ENCODE results near the gene ABL2.
"Not testable (repeated sequence)": the region's sequence is repeated elsewhere in the genome, so short reads cannot be mapped to it uniquely, and the experiment has no call there.

ABL2 gene

DNA sequence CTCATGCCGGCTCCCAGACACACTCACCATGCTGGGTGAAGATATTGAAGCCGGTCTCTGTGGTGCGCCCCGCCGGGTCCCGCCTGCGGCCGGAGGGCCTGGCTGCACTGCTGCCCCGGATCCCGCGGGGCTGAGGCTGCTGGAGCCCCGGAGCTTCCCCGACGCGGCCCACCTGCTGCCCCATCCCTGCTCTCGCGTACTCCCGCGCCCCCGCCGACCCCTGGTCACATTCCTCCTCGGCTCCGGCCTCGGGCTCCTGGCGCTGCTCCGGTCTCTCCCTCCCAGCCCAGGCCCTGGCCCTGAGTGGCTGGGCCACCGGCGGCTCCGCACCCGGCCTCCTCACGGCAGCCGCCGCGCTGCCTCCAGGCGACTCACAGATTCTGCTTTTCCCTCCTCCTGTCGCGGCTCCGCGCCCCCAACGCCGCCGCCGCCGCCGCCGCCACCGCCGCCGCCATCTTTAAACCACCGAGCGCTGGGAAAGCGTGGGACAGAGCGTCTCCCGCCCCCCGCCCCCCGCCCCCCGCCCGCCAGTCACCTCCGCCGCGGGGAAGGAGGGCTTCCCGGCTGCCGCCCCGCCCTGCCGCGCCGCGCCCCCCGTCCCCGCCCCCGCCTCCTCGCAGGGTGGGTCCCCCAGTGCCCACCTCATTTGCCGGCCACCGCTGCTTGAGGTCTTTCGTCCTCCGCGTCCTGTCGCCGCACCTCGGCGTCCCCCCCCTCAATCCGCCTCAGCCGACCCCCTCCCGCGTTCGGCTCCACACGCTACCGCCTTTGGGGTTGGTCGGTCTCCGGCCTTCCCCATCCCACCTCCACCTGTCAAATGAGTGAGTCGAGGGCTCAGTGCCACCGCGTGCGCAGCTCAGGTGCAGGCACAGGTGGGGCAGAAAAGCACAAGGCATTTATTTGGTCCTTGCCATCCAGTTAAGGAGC lies at the start of gene ABL2:
TSS of gene ABL2 (minus strand) at position 464 of the 927 bp plus-strand sequence. CDS start at position 184, 280 bp downstream.
- peak; percentile 26 to 43 for DNase-seq

GRCh38 chr1:179278920-179279319 lies 49.4 kb upstream of the ABL2 start:
- no peak for DNase-seq

GRCh38 chr1:179274424-179274823 lies 44.9 kb upstream of the ABL2 start:
- DNase-seq = not testable (repeated sequence)

DNA sequence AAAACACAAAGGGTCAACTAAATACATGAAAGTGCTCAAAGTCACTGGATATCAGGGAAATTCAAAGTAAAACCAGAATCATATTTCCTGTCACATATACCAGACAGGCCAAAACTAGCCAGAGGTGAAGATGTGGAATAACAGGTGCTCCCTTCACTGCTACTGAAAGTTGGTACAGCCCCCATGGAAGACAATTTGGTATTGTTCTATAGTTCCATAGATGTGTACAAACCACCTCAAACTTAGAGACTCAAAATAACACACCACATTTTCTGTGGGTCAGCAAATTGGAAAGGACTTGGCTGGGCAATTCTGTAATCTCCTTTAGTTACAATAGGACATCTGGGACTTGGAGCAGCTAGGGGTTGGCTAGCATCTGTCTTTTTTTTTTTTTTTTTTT lies 39.6 kb upstream of the ABL2 start:
- peak in 1 of 2 experiments; percentile 1 for DNase-seq

- DNase-seq = no peak
Observed at GRCh38 chr1:179264507-179264906, 35.0 kb upstream of the ABL2 start.

DNA sequence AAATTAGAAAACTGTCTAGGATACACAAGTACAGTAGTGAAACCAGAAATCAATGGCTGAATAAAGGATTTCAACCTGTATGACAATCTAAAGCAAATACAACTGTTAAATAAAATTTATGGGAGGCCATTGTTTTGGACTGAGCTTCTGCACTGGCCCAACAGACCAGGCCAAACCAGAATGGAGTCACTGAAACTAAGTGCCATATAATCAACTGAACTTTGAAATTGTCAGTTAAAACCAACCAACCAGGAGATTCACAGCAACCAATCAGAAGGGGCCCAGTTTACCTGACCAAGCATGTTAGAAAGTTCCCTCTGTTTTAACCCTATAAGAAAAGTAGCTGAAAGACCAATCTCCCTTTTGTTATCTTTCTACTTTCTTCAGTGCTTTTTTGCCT lies 33.6 kb upstream of the ABL2 start:
- no peak for DNase-seq

DNA sequence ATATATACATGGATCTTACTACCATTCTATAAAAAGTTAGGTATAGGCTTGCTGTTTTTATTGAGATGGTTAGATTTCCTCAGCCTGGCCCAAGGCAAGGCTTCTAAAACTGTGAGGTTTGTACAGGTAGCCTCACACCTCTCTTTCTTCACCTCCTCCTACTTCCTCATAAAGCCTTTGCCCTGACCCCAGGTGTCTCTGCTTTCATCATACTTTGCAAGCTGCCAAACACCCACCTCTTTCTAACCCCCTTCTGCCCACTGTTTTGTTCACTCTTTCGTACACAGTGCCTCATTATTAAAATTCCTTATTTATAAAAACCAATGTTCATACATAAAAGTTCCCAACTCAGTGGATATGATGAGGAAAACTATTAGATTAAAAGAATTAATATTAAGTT lies 32.7 kb upstream of the ABL2 start:
- DNase-seq = no peak

DNA sequence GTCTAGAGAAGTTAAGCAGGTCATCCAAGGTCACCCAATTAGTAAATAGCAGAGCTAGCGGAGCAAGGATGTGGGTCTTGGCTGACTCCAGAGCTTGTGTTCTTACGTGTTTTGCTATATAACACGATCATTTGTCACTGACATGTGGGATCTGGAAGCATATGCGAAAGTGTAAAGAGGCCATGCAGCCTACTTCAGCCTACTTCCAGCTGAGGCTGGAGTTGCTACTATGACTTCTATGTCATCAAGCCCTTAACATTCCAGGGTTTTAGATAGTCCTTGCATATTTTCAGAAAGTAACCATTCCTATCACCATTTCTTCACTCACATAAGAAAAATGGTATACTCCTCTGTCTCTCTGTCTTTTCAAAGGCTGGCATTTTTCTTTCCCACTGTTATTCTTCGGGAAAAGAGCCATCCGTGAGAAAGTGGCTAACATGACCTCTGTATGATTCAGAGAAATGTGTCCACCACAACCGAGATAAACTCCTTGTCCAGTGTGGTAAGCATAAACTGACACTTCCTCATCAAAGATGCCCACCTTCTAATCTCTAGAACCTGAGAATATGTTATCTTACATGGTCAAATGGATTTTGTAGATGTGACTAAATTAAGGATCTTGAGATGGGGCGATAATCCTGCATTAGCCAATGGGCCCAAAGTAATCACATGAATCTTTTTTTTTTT lies 24.0 kb upstream of the ABL2 start:
- DNase-seq = no peak

- DNase-seq = no peak
Observed at GRCh38 chr1:179252606-179253005, 23.1 kb upstream of the ABL2 start.

- DNase-seq = peak in 1 of 2 experiments; percentile 16
Observed at GRCh38 chr1:179251675-179252074, 22.2 kb upstream of the ABL2 start.

- no peak for DNase-seq
Observed at GRCh38 chr1:179247923-179248322, 18.4 kb upstream of the ABL2 start.

DNA sequence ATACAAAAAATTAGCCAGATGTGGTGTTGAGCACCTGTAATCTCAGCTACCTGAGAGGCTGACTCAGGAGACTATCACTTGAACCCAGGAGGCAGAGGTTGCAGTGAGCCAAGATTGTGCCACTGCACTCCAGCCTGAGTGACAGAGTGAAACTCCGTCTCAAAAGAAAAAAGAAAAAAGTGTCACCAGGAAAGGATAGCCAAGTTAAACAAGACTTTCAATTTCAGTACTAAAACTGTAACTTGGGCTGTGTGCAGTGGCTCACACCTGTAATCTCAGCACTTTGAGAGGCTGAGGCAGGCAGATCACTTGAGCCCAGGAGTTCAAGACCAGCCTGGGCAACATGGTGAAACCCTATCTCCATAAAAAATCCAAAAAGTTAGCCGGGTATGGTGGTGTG lies 15.9 kb upstream of the ABL2 start:
- not testable (repeated sequence) for DNase-seq

DNA sequence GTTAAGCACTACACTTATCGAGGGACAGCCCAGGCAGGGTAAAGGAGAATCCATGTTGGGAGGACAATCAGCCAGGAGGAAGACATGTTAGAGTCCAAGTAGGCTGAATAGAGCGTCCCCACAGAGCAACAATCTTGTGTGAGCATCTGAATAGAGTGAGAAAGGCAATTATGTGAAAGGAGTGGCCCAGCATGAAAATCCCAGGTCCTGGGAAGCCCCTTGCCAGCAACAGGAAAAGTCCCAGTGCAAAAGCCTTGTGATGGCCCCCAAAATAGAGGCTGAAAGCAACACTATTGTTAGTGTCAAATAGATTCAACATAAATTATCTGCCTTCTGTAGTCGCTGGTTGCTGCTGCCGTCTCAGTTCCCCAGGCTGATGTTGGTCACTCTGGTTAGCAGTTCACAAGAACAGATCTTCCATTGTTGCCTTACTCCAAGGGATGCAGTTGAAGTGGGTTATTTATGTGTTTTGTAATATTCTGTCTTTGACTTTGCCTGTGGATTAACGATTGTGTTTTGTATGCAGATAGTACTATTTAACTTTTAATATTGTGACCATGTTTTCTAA lies 12.1 kb upstream of the ABL2 start:
- DNase-seq = no peak

DNA sequence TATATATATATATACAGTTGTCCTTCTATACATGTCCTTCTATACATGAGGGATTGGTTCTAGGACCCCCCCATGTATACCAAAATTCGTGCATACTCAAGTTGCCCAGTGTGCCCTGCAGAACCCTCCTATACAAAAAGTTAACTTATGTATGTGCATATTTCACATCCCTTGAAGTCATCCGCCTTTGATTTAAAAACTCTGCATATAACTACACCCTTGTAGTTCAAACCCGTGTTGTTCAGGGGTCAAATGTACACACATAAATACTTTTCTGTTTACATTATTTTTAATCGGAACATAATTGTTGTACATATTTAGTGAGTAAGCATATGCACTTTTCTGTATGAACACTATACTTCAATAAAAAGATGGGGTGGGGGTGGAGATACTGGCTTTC lies 7.7 kb upstream of the ABL2 start:
- no peak for DNase-seq

DNA sequence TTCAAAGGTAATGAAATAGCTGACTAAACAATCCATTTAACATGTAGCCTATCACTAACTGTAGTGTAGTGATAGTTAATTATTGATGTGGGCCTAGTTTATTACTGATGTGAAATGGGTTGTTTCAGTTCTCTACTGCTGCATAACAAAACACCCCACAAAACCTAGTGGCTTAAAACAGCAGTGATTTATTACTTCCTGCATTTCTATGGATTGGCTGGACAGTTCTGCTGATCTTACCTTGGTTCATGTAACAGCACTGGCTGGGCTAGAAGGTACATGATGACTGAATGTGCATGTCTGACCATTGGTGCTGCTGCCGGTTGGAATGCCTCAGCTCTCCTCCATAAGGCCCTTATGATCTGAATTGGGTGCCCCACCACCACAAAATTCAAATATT lies 5.4 kb upstream of the ABL2 start:
- no peak for DNase-seq

- no peak for DNase-seq
Observed at GRCh38 chr1:179231923-179232322, 2.4 kb upstream of the ABL2 start.

DNA sequence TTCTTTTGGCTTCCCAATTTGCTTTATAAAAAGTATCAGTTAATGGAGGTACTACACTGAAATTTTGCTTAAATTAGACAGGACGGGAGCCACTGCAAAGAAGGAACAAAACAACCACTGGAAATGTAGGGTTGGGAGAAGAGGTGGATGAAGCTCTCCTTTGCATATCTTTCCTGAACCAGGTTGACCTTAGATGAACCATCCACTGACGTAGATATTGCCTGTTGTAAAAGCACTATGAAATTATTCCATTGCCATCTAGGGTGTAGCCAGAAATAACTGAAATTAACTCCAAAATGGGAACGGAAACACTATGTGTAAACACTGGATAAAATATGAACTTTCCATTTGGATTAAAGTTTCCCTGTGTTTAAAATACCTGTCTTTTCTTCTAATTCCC lies 1.2 kb upstream of the ABL2 start:
- no peak for DNase-seq

DNA sequence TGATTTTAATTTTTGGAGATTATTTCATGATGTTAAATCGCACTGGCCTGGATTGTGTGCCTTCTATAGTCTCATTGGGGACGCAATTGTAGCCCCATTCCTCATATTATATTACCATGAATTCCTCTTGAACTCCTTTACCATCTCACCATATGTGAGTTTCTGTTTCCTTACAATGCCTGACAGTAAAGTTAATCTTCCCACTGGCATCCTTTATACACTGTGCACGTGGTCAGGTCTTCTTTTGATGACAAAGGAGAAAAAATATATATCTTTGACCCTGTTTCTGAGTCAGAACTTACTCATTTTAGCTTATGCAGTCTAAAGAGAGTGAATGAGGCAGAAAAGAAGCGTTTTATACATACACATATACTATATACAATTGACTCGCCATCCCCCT lies 774 bp upstream of the ABL2 start:
- DNase-seq = peak in 1 of 2 experiments; percentile 51

DNA sequence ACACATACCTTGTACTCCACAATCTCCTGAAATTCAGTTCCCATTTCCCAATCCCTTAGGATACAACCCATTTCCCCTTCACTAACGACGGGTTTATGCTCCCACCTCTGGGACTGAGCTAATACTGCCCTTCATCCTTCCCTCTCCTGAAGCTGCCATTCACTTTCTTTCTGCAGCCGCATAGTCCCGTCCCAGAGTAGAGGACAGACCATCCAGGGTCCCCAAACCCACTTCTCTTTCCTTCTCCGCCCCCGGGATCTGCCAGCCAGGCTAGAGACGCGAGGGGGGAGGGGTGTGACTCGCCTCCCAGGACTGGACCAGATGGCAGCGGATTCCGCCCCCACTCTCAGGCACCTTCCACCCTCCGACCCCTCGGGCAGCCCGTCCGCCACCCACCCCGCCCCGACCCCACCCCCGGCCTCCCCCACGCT lies 679 bp downstream of the ABL2 start:
- DNase-seq = peak; percentile 46 to 57

- DNase-seq = no peak
Observed at GRCh38 chr1:179226738-179227137, 2.7 kb downstream of the ABL2 start.

- not testable (repeated sequence) for DNase-seq
Observed at GRCh38 chr1:179224466-179224865, 5.0 kb downstream of the ABL2 start.

DNA sequence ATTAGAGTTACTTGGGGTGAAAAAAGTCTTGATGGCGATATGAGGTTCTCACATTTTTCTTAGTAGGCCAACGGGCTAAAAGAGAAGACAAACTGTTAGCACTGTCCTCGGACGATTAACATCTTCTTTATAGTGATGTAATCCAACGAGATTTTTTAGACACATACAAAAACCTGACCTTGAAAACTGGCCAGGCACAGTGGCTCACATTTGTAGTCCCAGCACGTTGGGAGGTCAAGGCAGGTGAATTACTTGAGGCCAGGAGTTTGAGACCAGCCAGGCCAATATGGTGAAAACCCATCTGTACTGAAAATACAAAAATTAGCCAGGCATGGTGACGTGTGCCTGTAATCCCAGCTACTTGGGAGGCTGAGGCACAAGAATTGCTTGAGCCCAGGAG lies 8.4 kb downstream of the ABL2 start:
- not testable (repeated sequence) for DNase-seq

DNA sequence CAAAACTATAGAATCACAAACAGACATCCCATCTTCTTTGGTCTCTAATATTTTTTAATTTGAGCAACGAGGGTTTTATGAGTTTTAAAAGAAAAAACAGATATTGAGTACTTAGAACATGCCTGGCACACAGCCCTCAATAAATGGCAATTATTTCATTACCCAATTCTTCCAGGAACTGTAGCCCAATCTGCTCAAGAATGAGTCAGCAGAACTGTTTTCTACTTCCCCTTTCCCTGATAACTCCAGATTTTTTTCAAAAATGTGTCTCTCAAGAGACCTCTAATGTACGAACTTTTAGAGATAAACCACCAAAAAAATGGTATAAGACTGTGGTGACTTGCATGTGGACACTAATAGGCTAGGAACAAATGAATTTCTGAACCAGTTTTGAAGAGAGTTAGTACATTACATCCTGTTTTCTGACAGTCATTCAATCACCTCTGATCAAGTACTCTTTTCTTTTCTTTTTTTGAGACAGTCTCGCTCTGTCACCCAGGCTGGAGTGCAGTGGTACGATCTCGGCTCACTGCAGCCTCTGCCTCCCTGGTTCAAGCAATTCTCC lies 11.5 kb downstream of the ABL2 start:
- DNase-seq = no peak

Data from NCI-H524 (cell line).